Measurements from ENCODE around the gene MXI1.

Gene MXI1

DNA sequence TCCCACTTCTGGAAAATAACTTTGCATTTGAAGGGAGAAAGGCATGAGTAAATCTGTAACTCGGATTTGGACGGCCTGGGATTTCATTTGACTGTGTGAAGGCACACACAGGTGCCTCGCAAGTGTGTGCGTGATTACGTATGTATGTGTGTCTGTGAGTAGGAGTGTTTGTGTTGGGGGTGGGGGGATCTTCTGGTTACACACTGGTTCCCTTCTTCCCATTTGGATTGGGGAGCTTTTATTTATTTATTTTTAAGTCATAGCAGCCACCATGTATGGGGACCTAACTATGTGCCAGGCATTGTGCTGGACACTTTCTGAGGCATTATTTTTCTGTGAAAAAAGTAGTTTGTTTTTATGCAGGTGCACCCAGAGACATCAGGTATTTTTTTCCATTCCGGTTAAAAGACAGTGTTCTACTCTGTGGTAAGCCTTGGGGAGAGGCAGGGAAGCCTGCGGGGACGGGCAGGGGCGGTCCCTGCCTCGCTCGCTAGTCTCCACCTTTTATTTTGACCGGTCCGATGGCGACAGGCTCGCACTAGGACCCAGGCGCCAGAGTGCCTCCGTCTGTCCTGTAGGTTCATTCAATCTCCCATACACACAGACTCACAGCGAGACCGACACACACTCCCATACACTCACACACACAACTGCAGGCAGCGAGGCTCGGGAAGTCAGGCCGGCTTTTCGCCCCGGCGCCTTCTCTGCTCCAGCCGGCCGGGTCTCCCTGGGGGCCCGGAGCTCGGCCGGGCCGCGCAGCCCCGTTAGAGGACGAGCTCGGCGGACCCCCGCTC lies at the start of gene MXI1:
Gene MXI1, plus strand, starts transcription at position 595 of the 794 bp plus-strand sequence. CDS start 204 bp downstream, outside the sequence.
- DNase-seq: peak; percentile 73

DNA sequence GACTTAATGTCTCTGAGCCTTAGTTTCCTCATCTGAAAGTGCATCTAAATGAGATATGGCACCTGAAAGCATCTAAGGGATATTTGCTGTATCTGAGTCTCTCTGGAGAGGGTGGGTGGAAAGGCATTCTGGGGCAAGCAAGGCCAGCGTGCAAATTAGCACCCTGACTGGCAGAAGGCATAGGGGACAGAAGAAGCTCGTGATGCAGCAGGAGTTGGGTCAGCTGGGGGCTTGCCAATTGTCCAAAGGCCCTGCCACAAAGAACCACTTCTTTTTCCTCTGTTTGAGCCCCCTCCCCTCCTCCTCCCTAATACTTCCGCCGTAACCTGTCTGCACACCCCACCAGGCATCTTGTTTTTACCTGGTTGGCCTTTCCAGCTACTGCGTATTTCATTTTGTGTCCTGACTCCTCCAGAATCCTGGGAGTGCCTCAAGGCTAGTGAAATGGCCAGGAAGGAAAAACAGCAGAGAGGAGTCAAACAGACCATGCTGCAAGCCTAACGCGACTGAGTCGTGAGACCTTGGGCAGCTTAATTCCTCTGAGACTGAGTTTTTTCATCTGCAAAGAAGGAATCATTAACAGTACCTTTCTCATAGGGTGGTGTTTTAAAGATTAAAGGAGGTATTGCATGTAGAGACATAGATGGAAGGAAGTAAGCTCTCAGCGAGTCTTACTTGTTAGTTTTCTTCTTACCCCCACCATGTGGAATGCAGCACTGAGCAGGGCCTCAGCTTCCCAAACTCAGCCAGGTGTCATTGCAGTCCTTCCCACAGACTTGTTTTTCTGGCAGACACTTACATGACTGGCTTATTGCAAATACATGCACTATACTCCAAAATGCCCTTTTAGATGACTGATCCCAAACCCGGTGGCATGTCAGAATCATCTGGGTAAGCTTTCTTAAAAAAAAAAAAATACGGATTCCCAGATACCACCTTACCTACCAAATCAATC lies 49.1 kb upstream of the MXI1 start:
- DNase-seq: no peak

DNA sequence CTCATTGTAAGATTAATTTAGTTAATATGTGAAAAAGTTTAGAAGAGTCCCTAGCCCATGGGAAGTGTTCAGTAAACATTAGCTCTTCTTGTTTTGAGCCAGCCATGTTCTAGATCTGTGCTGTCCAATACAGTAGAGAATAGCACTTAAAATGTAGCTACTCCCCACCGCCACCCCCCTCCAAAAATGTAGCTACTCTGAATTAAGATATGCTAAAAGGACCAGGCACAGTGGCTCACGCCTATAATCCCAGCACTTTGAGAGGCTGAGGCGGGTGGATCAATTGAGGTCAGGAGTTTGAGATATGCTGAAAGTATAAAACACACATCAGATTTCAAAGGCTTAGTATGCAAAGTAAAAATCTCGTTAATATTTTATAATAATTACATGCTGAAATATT lies 47.3 kb upstream of the MXI1 start:
- DNase-seq: no peak

DNA sequence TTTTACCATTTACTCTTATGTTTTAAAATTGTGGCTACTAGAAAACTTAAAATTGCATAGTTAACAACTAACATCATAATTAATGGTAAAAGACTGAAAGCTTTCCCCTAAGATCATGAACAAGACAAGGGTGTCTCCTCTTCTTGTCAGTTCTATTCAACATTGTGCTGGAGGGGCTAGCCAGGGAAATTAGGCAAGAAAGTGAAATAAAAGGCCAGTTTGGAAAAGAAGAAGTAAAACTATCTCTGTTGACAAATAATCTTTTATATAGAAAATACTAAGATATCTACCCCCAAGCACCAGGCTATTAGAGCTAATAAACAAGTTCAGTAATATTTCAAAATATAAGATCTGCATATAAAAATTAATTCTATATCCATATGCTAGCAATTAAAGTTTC lies 46.9 kb upstream of the MXI1 start:
- no peak for DNase-seq

DNA sequence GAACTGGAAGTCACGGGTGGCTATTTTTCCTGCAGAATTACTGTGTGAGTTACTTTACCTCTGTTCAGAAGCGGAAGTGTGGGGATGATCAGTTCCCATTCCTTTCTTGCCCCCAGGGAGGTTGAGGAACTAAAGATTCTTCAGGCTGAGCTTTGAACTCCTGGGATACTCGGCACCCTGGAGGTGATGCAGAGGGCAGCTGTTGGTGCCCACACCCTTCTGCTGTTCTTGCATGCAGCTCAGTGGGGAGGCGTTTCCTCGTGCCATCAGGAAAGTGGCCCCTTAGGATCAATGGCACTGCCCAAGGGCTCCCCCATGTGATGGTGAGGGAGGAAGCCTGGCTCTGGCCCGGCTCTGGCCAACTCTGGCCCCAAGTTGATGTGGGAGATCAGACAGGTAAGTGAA lies 44.7 kb upstream of the MXI1 start:
- DNase-seq: no peak

DNA sequence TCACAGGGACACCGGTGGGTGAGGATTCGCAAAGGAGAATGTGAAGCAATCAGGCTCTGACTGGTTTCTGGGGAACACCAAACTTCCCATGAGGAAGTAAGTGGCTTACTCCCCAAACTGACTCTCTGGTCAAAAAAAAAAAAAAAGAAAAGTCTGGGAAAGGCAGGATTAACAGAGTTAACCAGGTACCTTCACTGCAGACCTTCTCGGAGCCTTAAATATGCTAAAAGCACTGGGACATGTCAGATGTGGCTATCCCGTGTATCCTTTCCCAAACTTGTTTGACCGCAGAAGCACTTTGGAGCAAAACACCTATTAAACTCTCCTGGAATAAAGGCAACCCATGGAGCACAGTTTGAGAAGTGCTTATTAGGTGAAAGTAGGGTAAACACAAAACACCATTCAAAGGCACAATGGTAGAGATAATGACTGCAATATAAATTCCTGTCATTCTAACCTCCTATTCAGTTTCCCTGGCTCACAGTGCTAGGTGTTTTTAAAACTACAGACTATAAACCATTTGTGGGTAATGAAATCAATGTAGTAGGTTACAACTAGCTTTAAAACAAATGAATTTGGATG lies 44.1 kb upstream of the MXI1 start:
- DNase-seq: no peak

DNA sequence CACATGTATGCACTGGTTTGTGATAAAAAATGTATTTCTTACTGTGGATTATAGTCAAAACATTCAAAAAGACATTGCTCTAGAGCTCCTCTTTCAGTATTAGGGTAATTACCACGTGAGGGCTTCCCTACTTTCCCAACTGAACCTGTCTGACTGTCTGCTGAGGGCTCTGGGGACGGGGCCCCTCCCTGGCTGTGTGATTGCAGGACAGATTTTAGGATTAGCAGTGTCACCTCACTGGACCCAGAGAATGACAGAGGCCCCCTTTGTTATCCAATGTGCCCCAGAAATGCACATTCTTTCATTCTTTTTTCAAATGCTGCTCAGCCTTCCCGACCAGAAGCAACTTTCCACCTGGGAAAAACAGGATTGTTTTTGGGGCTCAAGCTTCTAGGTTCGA lies 43.6 kb upstream of the MXI1 start:
- no peak for DNase-seq

DNA sequence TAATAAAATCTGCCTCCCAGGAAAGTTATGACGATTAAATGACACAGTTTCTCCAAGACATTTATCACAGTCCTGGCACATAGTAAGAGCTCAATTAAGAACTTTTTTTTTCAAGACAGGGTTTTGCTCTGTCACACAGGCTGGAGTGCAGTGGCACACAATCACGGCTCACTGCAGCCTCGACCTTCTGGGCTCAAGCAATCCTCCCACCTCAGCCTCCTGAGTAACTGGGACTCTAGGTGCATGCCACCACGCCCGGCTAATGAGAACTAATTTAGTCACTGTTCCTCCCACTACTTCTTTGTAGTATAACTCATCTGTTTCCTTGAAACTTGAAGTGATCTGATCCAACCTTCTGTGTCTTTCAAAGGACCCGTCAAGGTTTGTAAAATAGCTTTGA lies 42.2 kb upstream of the MXI1 start:
- no peak for DNase-seq

DNA sequence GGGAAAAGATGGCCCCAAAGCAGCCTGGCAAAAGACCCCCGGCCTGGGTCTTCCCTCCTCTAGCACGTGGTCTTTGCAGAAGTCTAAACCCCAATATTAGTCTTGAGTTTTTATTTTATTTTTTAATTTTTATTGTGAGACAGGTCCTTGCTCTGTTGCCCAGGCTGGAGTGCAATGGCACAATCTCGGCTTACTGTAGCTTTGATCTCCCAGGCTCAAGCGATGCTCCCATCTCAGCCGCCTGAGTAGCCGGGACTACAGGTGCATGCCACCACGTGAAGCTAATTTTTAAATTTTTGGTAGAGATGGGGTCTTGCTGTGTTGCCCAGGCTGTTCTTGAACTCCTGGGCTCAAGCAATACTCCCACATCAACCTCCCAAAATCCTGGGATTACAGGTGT lies 40.3 kb upstream of the MXI1 start:
- no peak for DNase-seq

DNA sequence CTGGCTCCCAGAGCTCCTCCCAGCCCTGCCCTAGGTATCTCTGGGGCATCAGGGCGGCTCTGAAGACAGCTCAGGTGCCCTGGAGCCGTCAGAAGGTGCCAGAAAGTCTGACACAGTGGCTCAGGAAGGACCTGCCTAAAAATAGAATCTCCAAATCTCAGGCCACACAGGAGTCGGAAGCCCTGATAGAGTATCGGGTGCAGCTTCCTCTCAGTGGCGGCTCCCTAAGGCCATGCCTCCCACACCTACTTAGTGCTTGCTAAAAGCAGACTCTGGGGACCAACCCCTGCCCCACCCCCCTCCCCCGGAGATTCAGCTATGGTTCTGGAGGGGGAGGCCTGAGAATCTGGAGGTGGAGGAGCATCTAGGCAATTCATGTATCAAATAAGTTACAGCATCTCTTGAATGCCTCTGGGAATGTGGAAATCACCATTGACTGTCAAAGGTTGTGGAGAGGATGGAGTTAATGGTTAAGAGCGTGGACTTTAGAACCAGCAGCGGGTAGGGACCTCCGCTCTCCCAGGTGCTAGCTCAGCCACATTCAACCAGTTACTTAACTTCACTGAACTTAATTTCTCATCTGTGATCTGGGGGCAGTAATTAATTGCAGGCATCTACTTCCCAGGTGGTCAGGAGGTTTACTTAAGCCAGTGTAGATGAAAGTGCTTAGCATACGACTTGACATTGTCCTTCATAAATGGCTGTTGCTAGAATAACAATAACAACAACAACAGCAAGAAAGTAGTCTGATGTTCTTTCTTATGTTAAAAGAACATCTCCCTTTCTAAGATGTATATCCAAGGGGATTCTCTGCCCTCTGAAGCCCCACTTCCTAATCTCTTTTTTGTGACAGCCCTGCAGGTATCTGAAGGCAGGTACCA lies 38.6 kb upstream of the MXI1 start:
- DNase-seq: no peak

DNA sequence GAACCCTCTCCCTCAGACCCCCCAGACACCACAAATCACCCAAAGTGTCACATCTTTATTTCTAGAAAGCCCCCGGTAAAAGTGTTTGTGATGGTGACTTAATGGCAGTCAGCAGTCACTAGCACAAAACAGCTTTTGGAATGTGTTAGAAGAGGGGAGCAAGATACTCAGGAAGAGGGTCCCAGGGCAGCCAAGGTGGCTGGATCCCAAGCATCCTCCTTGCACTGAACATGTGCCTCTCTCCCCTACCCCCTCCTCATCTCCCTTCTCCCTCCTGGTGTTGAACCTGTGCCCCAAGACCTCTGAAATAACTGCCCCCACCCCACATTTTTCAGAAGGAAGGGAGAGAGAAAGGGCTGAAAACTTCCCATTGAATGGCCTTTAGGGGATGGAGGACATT lies 37.8 kb upstream of the MXI1 start:
- DNase-seq: no peak

DNA sequence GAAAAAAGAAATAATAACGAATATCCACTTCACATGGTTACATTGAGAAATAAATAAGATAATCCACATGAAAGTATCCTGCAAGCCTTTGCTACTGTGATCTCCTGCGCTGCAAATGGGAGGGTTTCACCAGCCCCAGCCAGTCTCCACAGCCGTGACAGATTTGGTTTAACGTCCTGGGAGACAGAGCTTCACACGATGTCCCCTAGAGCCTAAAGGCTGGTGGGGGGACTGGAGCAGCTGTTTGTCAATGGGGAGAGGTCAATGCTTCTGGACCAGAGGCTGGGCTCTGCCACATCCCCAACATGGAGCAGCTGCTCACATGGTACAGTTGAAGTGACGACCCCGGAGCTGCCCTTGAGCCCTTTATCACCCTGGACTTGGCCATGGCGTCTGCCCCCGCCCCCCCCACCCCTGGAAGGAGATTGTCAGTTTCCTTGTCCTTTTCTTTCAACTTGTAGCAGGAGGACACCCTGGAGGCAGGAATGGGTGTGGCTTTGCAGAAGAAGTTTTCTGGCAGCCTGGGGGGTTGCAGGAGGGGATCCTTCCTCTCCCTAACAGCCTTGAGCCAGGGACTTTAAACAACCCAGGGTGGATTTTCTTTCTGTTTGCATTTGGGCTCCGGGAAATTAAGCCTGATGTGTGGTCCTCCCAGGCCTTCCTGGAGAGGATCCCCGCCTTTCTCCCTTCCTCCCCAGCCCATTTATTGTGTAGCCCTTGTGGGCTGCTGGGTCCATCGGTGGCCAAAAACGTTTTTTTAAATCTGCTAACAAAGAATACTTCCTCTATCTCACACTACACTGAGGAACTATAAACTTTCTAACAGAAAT lies 37.0 kb upstream of the MXI1 start:
- DNase-seq: no peak

DNA sequence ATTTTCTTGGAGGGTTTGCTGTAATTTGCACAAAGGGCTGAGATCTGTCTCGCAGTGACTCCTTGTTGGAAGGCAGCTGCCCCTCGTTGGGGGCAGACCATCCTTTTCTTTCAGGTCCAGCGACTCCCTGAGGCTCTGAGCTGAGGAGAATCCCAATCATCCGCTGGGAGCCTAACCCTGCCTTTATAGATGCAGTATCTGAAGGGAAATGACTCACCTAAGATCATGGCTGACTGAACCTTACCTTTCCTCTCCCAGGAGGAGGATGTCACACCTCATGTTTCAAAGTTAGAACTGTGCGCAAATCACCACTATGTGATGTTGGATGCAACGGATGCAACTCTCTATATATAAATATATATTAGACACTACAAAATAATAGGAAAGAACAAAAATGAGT lies 36.4 kb upstream of the MXI1 start:
- DNase-seq: no peak

DNA sequence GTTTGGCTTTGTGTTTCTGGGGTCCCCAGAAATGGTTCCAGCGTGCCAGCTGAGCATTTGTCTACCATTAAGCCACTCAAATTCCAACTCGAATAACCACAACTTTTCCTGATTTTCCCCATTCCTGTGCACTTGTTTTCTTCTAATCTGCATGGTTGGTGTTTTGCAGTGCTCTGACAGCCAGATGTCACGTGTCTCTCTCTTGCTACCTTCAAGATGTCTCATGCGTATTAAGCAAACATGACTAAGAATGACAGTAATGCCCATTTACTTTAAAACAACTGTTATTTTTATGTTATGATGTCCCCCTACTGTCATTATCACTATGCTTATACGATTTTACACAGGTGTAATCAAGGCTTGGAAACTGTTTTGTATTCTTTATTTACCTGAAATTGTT lies 35.2 kb upstream of the MXI1 start:
- no peak for DNase-seq

DNA sequence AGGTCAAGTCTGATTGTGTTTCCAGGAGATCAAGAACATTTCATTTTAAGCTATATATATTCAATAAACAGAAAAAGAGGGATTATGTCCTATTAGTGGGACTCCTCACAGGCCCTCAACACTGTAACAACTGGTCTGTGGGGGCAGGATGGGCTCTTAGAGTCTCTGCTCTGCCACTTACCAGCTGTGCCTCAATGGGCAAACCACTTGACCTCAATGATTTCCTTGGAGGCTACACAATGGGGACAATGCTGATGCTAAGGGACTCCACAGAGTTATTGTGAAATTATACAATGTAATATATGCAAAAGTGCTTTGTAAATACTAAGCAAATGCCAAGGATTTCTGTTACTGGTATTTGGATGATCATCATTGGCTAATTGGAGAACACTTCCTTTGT lies 33.2 kb upstream of the MXI1 start:
- no peak for DNase-seq

DNA sequence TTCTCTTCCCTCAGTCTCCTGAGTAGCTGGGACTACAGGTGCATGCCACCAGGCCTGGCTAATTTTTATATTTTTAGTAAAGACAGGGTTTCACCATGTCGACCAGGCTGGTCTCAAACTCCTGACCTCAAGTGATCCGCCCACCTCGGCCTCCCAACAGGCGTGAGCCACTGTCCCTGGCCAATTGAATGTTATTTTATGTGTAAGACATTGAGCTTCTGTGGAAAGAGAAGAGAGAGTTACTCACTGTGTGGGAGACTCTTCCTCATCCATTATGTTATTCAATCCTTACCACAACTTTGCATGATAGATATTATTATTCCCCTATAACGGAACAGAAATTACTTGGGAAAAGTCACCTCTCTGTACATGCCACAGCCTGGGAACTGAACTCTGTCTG lies 32.6 kb upstream of the MXI1 start:
- DNase-seq: no peak

DNA sequence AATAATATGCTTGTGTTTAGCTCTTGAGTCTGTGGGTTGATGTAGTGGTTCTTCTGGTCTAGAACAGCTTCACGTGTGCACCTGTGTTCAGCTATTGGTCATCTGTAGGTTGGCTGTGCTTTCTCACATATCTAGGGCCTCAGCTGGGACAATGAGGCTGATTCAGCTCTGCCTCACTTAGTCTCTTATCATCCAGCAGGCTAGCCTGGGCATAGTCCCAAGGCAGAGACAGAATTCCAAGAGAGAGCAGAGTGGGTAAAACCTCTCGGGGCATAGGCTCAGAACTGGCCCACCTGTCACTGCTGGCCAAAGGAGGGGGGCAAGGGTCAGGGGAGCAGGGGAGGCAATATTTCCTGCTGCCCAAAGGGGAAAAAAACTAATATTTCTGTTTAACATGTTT lies 32.0 kb upstream of the MXI1 start:
- DNase-seq: no peak

DNA sequence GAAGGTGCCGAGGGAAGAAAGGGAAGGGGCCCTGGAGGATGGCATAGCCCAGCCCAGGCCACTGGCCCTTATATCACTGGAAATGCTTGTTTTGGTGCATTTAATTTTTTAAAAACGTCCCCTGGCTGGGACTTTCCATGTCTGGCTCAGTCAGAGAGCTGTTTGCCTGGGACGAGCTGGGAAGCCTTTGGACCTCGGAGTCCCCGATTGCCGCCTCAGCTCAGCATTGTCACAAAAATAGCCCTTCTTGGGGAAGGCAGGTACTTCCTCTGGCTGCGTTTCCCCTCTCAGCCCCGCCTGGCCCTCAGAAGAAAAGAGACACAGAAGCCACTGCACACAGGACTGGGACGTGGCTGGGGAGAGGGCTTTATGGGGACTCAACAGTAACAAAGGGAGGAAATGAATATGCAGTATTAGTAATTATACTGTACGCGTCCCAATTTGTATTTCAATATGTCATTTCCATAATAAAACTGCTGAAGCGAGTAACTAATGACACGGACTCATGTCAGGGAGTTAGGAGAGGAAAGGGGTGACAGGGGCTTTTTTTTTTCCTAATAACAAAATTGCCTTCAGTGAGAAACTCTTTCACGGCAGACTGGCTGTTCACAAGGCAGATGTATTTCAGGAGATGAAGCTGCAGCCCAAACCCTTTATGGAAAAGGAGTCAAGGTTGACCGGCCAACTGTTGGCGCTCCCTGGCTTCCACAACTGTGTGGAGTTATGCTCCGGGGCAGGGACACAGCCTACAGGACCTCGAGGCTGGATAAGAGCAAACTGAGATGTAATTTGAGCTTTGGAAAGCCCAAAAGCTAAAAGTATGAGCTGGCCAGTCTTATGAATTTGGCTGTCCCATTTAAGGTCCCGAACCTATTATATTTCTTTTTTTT lies 31.0 kb upstream of the MXI1 start:
- no peak for DNase-seq

DNA sequence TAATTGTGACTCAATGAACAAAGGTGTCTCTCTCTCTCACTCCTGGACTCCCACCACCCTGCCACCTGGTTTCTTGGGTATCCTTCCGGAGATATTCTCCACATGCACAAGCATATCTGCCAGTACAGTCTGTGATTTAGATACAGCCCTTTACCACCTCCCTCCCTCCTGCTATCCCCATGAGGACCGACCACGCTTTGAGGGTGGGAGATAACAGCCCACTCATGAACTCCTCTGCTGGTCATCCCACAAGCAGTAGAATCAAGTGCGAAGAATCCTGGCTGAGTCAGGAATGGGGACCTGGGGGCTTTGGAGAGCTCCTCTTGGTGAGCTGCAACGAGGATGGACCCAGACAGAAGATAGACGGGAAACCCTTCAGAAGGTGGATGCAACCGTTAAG lies 28.2 kb upstream of the MXI1 start:
- no peak for DNase-seq

DNA sequence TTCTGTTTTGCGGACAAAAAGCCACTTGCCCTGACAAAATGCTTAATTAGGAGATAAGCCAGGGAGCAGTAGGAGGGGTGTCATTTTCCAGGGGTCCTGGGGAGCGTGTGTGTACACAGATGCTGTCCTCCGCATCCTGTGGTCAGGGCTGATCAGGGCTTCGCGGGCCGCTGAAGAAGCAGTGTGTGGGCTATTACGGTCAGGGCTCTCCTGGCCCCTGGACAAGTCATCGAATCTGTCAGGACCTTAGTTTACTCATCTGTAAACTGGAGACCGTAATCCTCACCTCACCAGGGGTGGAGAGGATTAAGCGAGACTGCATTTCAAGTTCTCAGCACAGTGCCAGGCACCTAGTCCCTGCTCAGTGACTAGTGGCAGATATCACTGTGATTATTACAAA lies 26.0 kb upstream of the MXI1 start:
- no peak for DNase-seq

DNA sequence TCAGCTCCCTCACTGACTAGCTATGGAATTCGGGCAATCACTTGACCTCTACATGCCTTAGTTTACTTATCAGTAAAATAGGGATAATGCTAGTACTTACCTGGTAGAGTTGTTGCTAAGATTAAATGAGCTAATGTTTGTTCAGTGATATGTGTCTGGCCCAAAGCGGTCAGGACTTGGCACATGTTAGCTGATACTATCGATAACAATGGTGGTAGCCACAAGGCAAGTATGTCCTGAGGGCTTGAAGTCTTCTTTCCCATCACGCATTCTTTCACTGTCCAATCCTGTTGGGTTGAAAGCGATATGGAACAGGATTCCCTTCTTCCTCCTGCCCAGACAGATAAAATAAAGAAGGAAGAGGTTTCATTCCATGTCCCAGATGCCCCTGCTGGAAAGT lies 25.5 kb upstream of the MXI1 start:
- DNase-seq: no peak

Data from DMS 273 treated with DMSO at 0.1 percent for 48 hours (cell line).